ENCODE data around the gene CXADR.
"Not testable (repeated sequence)": the region's sequence is repeated elsewhere in the genome, so short reads cannot be mapped to it uniquely, and the experiment has no call there.

Gene CXADR

GRCh38 chr21:17501107-17502006 lies 11.5 kb upstream of the CXADR start:
- FAIRE-seq = no peak
- no peak for DNase-seq (ENCODE audit: low spot score)

- DNase-seq (ENCODE audit: low spot score); FAIRE-seq: not testable (repeated sequence)
Measured at GRCh38 chr21:17502985-17503384, 9.9 kb upstream of the CXADR start.

GRCh38 chr21:17506951-17507350 lies 5.9 kb upstream of the CXADR start:
- DNase-seq (ENCODE audit: low spot score) (no peak), FAIRE-seq (no peak)

GRCh38 chr21:17507591-17507990 lies 5.3 kb upstream of the CXADR start:
- DNase-seq (ENCODE audit: low spot score) (no peak), FAIRE-seq (no peak)

GRCh38 chr21:17513214-17514123 lies 626 bp downstream of the CXADR start:
- FAIRE-seq (no peak), DNase-seq (ENCODE audit: low spot score) (no peak)

- FAIRE-seq (no peak), DNase-seq (ENCODE audit: low spot score) (no peak)
Measured at GRCh38 chr21:17514124-17514845, 1.4 kb downstream of the CXADR start.

- not testable (repeated sequence) for FAIRE-seq; DNase-seq (ENCODE audit: low spot score)
Measured at GRCh38 chr21:17517008-17517407, 4.2 kb downstream of the CXADR start.

GRCh38 chr21:17519208-17519738 lies 6.4 kb downstream of the CXADR start:
- no peak for FAIRE-seq
- no peak for DNase-seq (ENCODE audit: low spot score)

GRCh38 chr21:17519965-17520609 lies 7.2 kb downstream of the CXADR start:
- DNase-seq (ENCODE audit: low spot score) (no peak), FAIRE-seq (no peak)

GRCh38 chr21:17523007-17523451 lies 10.2 kb downstream of the CXADR start:
- FAIRE-seq (no peak), DNase-seq (ENCODE audit: low spot score) (no peak)

- not testable (repeated sequence) for FAIRE-seq; DNase-seq (ENCODE audit: low spot score)
Measured at GRCh38 chr21:17523979-17524494, 11.2 kb downstream of the CXADR start.

- FAIRE-seq = no peak
- DNase-seq (ENCODE audit: low spot score) = no peak
Measured at GRCh38 chr21:17524635-17525034, 11.8 kb downstream of the CXADR start.

- FAIRE-seq (no peak), DNase-seq (ENCODE audit: low spot score) (no peak)
Measured at GRCh38 chr21:17526776-17527175, 13.9 kb downstream of the CXADR start.

GRCh38 chr21:17527240-17527639 lies 14.4 kb downstream of the CXADR start:
- FAIRE-seq (no peak), DNase-seq (ENCODE audit: low spot score) (no peak)

GRCh38 chr21:17527711-17528110 lies 14.9 kb downstream of the CXADR start:
- FAIRE-seq = no peak
- DNase-seq (ENCODE audit: low spot score) = no peak

GRCh38 chr21:17529648-17530047 lies 16.8 kb downstream of the CXADR start:
- FAIRE-seq (no peak), DNase-seq (ENCODE audit: low spot score) (no peak)

- no peak for FAIRE-seq
- DNase-seq (ENCODE audit: low spot score) = no peak
Measured at GRCh38 chr21:17532292-17532691, 19.4 kb downstream of the CXADR start.

- FAIRE-seq = no peak
- no peak for DNase-seq (ENCODE audit: low spot score)
Measured at GRCh38 chr21:17536381-17536780, 23.5 kb downstream of the CXADR start.

GRCh38 chr21:17537299-17537698 lies 24.5 kb downstream of the CXADR start:
- FAIRE-seq = no peak
- no peak for DNase-seq (ENCODE audit: low spot score)

GRCh38 chr21:17538576-17538975 lies 25.7 kb downstream of the CXADR start:
- no peak for DNase-seq (ENCODE audit: low spot score)
- no peak for FAIRE-seq

Measured in RCC 7860 (cell line).